ENCODE results near the gene RANBP9.

Gene RANBP9

GRCh38 chr6:13655700-13656099, 55.9 kb downstream of the RANBP9 start:
- in situ Hi-C loops (cut with HindIII; ENCODE audit: low sequenced_read_pairs), result no loop called here

- in situ Hi-C loops (cut with HindIII; ENCODE audit: low sequenced_read_pairs), result no loop called here
These were observed 57.1 kb downstream of the RANBP9 start for GRCh38 chr6:13654496-13654895.

GRCh38 chr6:13653296-13653695, 58.3 kb downstream of the RANBP9 start:
- in situ Hi-C loops (cut with HindIII; ENCODE audit: low sequenced_read_pairs), result no loop called here

GRCh38 chr6:13649393-13649792, 62.2 kb downstream of the RANBP9 start:
- in situ Hi-C loops (cut with HindIII; ENCODE audit: low sequenced_read_pairs), result no loop called here

- in situ Hi-C loops (cut with HindIII; ENCODE audit: low sequenced_read_pairs), result no loop called here
These were observed 62.8 kb downstream of the RANBP9 start for GRCh38 chr6:13648850-13649249.

- in situ Hi-C loops (cut with HindIII; ENCODE audit: low sequenced_read_pairs), result no loop called here
These were observed 68.5 kb downstream of the RANBP9 start for GRCh38 chr6:13643125-13643524.

- in situ Hi-C loops (cut with HindIII; ENCODE audit: low sequenced_read_pairs), result no loop called here
These were observed 70.3 kb downstream of the RANBP9 start for GRCh38 chr6:13641315-13641714.

- in situ Hi-C loops (cut with HindIII; ENCODE audit: low sequenced_read_pairs), result no loop called here
These were observed 73.0 kb downstream of the RANBP9 start for GRCh38 chr6:13638626-13639025.

- in situ Hi-C loops (cut with HindIII; ENCODE audit: low sequenced_read_pairs), result no loop called here
These were observed 73.6 kb downstream of the RANBP9 start for GRCh38 chr6:13638014-13638413.

- in situ Hi-C loops (cut with HindIII; ENCODE audit: low sequenced_read_pairs), result no loop called here
These were observed 75.5 kb downstream of the RANBP9 start for GRCh38 chr6:13635948-13636658.

- in situ Hi-C loops (cut with HindIII; ENCODE audit: low sequenced_read_pairs), result no loop called here
These were observed 78.3 kb downstream of the RANBP9 start for GRCh38 chr6:13633343-13633742.

- in situ Hi-C loops (cut with HindIII; ENCODE audit: low sequenced_read_pairs), result no loop called here
These were observed 81.1 kb downstream of the RANBP9 start for GRCh38 chr6:13630499-13630898.

- in situ Hi-C loops (cut with HindIII; ENCODE audit: low sequenced_read_pairs), result no loop called here
These were observed 82.0 kb downstream of the RANBP9 start for GRCh38 chr6:13629459-13630116.

GRCh38 chr6:13624871-13625288, 86.8 kb downstream of the RANBP9 start:
- in situ Hi-C loops (cut with HindIII; ENCODE audit: low sequenced_read_pairs), result no loop called here

- in situ Hi-C loops (cut with HindIII; ENCODE audit: low sequenced_read_pairs), result no loop called here
These were observed 94.6 kb downstream of the RANBP9 start for GRCh38 chr6:13617066-13617465.

- in situ Hi-C loops (cut with HindIII; ENCODE audit: low sequenced_read_pairs), result no loop called here
These were observed 95.9 kb downstream of the RANBP9 start for GRCh38 chr6:13615792-13616120.

- in situ Hi-C loops (cut with HindIII; ENCODE audit: low sequenced_read_pairs), result no loop called here
These were observed 96.5 kb downstream of the RANBP9 start, which contains the start of gene NOL7 for GRCh38 chr6:13614926-13615791. Gene NOL7 (plus strand): TSS chr6:13615335. CDS start chr6:13615359, 24 bp downstream.

GRCh38 chr6:13614126-13614925, 97.3 kb downstream of the RANBP9 start:
- in situ Hi-C loops (cut with HindIII; ENCODE audit: low sequenced_read_pairs), result no loop called here

- in situ Hi-C loops (cut with HindIII; ENCODE audit: low sequenced_read_pairs), result no loop called here
These were observed 98.5 kb downstream of the RANBP9 start for GRCh38 chr6:13613029-13613594.

GRCh38 chr6:13611715-13612114, 99.9 kb downstream of the RANBP9 start:
- in situ Hi-C loops (cut with HindIII; ENCODE audit: low sequenced_read_pairs), result no loop called here
